K562 (cell line): ENCODE measurements around the gene HACD1. TPM values are rescaled to one million over a fixed set of nuclear protein-coding genes. Genes with fewer than 3 reads are reported as not detected.
A peak's percentile ranks its signal among the peaks of the same experiment; 100 is the strongest.

Source experiments
- AFF1 ChIP-seq, 2 experiments: fragments of 450-650 bp; IDR thresholded peaks; 2 replicates each; pipeline ENCODE4 v1.6.1; 2018; ENCODE audit warnings: mild to moderate bottlenecking in 2 of 2, low read depth in 1 of 2; ENCODE audit not compliant: partially characterized antibody in 2 of 2
- ATF7 ChIP-seq: fragments of 450-650 bp; IDR thresholded peaks from 2 replicates; pipeline ENCODE4 v1.7.1; 2014; ENCODE audit warnings: mild to moderate bottlenecking, moderate library complexity
- ETV6 ChIP-seq, 3 experiments: fragments of 150-350 bp in 1 of 3; sonication (generic) in 1 of 3; formaldehyde crosslinking in 1 of 3; IDR thresholded peaks; 2 replicates each; pipeline versions ENCODE4 v1.6.1 to v1.8.0; 2014 to 2022; ENCODE audit warnings: borderline replicate concordance in 2 of 3, low read depth in 2 of 3, antibody characterized with exemption in 1 of 3, low read length in 1 of 3, mild to moderate bottlenecking in 1 of 3, missing genetic modification reagents in 1 of 3
- GATAD2B ChIP-seq: fragments of 450-650 bp; IDR thresholded peaks from 2 replicates; pipeline ENCODE4 v1.6.1; 2017; ENCODE audit warnings: mild to moderate bottlenecking, borderline replicate concordance
- HDAC6 ChIP-seq: IDR thresholded peaks from 2 replicates; pipeline ENCODE4 v1.6.1; 2012; ENCODE audit warnings: low read depth, mild to moderate bottlenecking, control low read depth, inconsistent platforms, low read length, moderate library complexity
- MCM2 ChIP-seq: fragments of 450-650 bp; IDR thresholded peaks from 2 replicates; pipeline ENCODE4 v1.6.1; 2017; ENCODE audit warnings: low read depth, mild to moderate bottlenecking
- MLLT1 ChIP-seq, 2 experiments: fragments of 450-650 bp; IDR thresholded peaks; 2 replicates each; pipeline ENCODE4 v1.6.1; 2016
- MYC ChIP-seq, 2 experiments: fragments of 250-450 bp in 1 of 2; sonication (Bioruptor Pico) in 1 of 2; IDR thresholded peaks; 2 replicates each; pipeline versions ENCODE4 v1.5.1 to v1.6.1; 2012 to 2021; ENCODE audit warnings: low read depth in 2 of 2, borderline replicate concordance in 1 of 2, improper control_type of control experiment in 1 of 2, low read length in 1 of 2, mild to moderate bottlenecking in 1 of 2, moderate library complexity in 1 of 2
- PKNOX1 ChIP-seq: fragments of 450-650 bp; IDR thresholded peaks from 2 replicates; pipeline ENCODE4 v1.6.1; 2016
- RB1 ChIP-seq: fragments of 450-650 bp; IDR thresholded peaks from 2 replicates; pipeline ENCODE4 v1.6.1; 2017; ENCODE audit warnings: low read depth, mild to moderate bottlenecking
- RFX7 ChIP-seq: fragments of 250-450 bp; sonication (Bioruptor Pico); IDR thresholded peaks from 2 replicates; pipeline ENCODE4 v1.5.1; 2021; ENCODE audit warnings: mild to moderate bottlenecking
- SMC3 ChIP-seq: conservative IDR thresholded peaks from 2 replicates; pipeline ENCODE4 v1.6.1; 2011; ENCODE audit warnings: low read depth, low read length, improper control_type of control experiment; ENCODE audit not compliant: insufficient read depth
- STAT5A ChIP-seq: IDR thresholded peaks from 2 replicates; pipeline ENCODE4 v1.6.1; 2012; ENCODE audit warnings: low read length, inconsistent platforms, borderline replicate concordance
- TBL1XR1 ChIP-seq, 2 experiments: IDR thresholded peaks; 2 replicates each; pipeline ENCODE4 v1.6.1; 2012; ENCODE audit warnings: improper control_type of control experiment in 2 of 2, low read length in 2 of 2, mild to moderate bottlenecking in 1 of 2
- TSHZ1 ChIP-seq: fragments of 250-450 bp; sonication (Bioruptor Pico); IDR thresholded peaks from 2 replicates; pipeline ENCODE4 v1.4.0; 2020; ENCODE audit warnings: mild to moderate bottlenecking, moderate library complexity
- ZNF224 ChIP-seq: sonication (generic); formaldehyde crosslinking; IDR thresholded peaks from 2 replicates; pipeline ENCODE4 v1.8.0; 2022; ENCODE audit warnings: mild to moderate bottlenecking, missing genetic modification reagents
- polyA plus RNA-seq, 8 experiments: library from polyadenylated mRNA; depleted of rRNA in 4 of 8; stranded (reverse) in 5 of 8; unstranded in 3 of 8; fragments of >200 nt; fragmentation: Nextera tagmentation in 2 of 8; fragmentation: Illumina TruSeq in 1 of 8; extraction: Ambion mirVana in 2 of 8; extraction: Trizol in 1 of 8; gene quantifications; 2 replicates each; pipeline versions ENCODE4 v1.2.1 to v1.2.3, GENCODE V29; 2011 to 2014; ENCODE audit warnings: inconsistent platforms in 1 of 8, missing spikeins in 1 of 8
- total RNA-seq, 7 experiments: library from RNA; depleted of rRNA in 6 of 7; stranded (reverse); fragments of >200 nt in 6 of 7; fragmentation: Illumina TruSeq in 2 of 7; extraction: Trizol in 2 of 7; gene quantifications; 2 replicates each; pipeline versions ENCODE4 v1.2.1 to v1.2.3, GENCODE V29; 2011 to 2021; ENCODE audit warnings: low replicate concordance in 1 of 7

HACD1 gene
- total and polyA plus RNA-seq, 9 of the 15 experiments (the other 6 are each of a cell fraction or from before 2014, with no cell fraction given): 0.99 to 4.5 (median 2.4) TPM

- peak in 1 of 2 experiments; percentile 72; a peak in 1 of 4 replicates for TF ChIP-seq MLLT1 (IDR thresholded peaks at IDR 0.05)
- peak in 1 of 2 experiments; percentile 44; a peak in 3 of 4 replicates for TF ChIP-seq TBL1XR1 (IDR thresholded peaks at IDR 0.05; ENCODE audit: low read length in 2 of 2)
- TF ChIP-seq MYC (IDR thresholded peaks at IDR 0.05; ENCODE audit: low read depth, low read length): peak; percentile 44; the same call in 1 of the 2 replicates
- TF ChIP-seq MYC (CRISPR knock-in tag; IDR thresholded peaks at IDR 0.05; ENCODE audit: borderline replicate concordance, low read depth): peak; percentile 20; the same call in 1 of the 2 replicates
- TF ChIP-seq GATAD2B: no peak
- no peak for TF ChIP-seq HDAC6
- TF ChIP-seq AFF1 (IDR thresholded peaks at IDR 0.05; ENCODE audit: low read depth in 1 of 2, partially characterized antibody in 2 of 2): peak; percentile 60 to 88
- TF ChIP-seq ETV6 (IDR thresholded peaks at IDR 0.05; ENCODE audit: borderline replicate concordance in 1 of 2, low read depth in 2 of 2, low read length in 1 of 2): no peak
- TF ChIP-seq ETV6 (CRISPR knock-in tag; IDR thresholded peaks at IDR 0.05; ENCODE audit: borderline replicate concordance): no peak
- peak; percentile 64; the same call in 1 of the 2 replicates for TF ChIP-seq PKNOX1
- TF ChIP-seq ZNF224 (CRISPR knock-in tag): no peak
- TF ChIP-seq RB1: no peak; the same call in 1 of the 2 replicates
- no peak for TF ChIP-seq MCM2
- peak; percentile 78; the same call in 1 of the 2 replicates for TF ChIP-seq ATF7
- no peak for TF ChIP-seq RFX7 (CRISPR knock-in tag)
- no peak for TF ChIP-seq SMC3
- no peak for TF ChIP-seq STAT5A
- TF ChIP-seq TSHZ1 (CRISPR knock-in tag): no peak
Observed at GRCh38 chr10:17643755-17644484, 26.7 kb upstream of the HACD1 start, which contains the start of gene STAM (continued).
